SK-N-MC (cell line): ENCODE results near the gene OPRM1.

Source experiments
- FOXP2 ChIP-seq: optimal IDR thresholded peaks from 2 replicates; pipeline ENCODE3; 2011; ENCODE audit warnings: mild to moderate bottlenecking, moderate library complexity; ENCODE audit not compliant: insufficient read depth; ENCODE audit errors: extremely low read length, control extremely low read depth
- POLR2AphosphoS5 ChIP-seq: IDR thresholded peaks from 2 replicates; pipeline ENCODE4 v1.6.1; 2012; ENCODE audit warnings: mild to moderate bottlenecking, low read depth, low read length, borderline replicate concordance

GRCh38 chr6:154280521-154280920 lies 241.5 kb downstream of the OPRM1 start:
- TF ChIP-seq FOXP2: no peak
- no peak for TF ChIP-seq POLR2AphosphoS5
